HCT116 (cell line): ENCODE results near the gene ZNF331. TPM values are rescaled to one million over a fixed set of nuclear protein-coding genes. Genes with fewer than 3 reads are reported as not detected.

Experiments used
- ATAC-seq: fragments of 200-7000 bp; cut with Tn5 transposase; 2 replicates; pipeline ENCODE4 v1.9.1; 2020; ENCODE audit warnings: mild to moderate bottlenecking, moderate library complexity
- BruUV-seq: library from RNA; stranded (reverse); fragments of 400-500 nt; replicated peaks from 2 replicates; lab custom pipeline; 2021; lab: Mats Ljungman, UMichigan
- CTCF ChIA-PET: fragments of 300-600 bp; sonication (Branson Sonifier 250); formaldehyde crosslinking; loops from one replicate; lab custom pipeline; 2021; ENCODE audit warnings: antibody characterized with exemption; lab: Charles Lee
- POLR2A ChIA-PET: fragments of 300-600, 350-600 bp; sonication (Branson Sonifier 250); formaldehyde crosslinking; loops from one replicate; lab custom pipeline; 2021; ENCODE audit warnings: antibody characterized with exemption; lab: Charles Lee
- RAD21 ChIA-PET, 2 experiments: fragments of 300-600 bp; sonication (Branson Sonifier 250); formaldehyde crosslinking; loops; one replicate each; lab custom pipeline; 2023; ENCODE audit warnings: low total read pairs in 2 of 2; ENCODE audit not compliant: uncharacterized antibody in 2 of 2, unreplicated experiment in 2 of 2, low non-redundant PET in 1 of 2; lab: Charles Lee
- DNase-seq: peaks from one replicate; pipeline ENCODE4 v3.0.0-alpha.2; 2010; ENCODE audit warnings: low read depth, low spot score
- H2AFZ ChIP-seq: fragments of 200-600 bp; shearing (Covaris generic), sonication (generic); 2 replicates; pipeline ENCODE4 v1.6.1; 2017; ENCODE audit warnings: low read depth, mixed run types, mixed read lengths, antibody characterized with exemption, low read length; ENCODE audit not compliant: poor library complexity, severe bottlenecking
- H3K27ac ChIP-seq: 2 replicates; pipeline ENCODE4 v1.5.1; 2012; ENCODE audit warnings: low read depth, low read length
- H3K27me3 ChIP-seq: fragments of 200-600 bp; sonication (generic); 2 replicates; pipeline ENCODE4 v1.6.1; 2016; ENCODE audit warnings: mixed run types, low read length, mixed read lengths; ENCODE audit not compliant: insufficient read depth
- H3K36me3 ChIP-seq, 2 experiments: fragments of 200-500 bp in 1 of 2; fragments of 200-600 bp in 1 of 2; sonication (Bioruptor generic) in 1 of 2; sonication (generic) in 1 of 2; 2 replicates each; pipeline versions ENCODE4 v1.5.1 to v1.6.1; 2014 to 2016; ENCODE audit warnings: low read length in 2 of 2, inconsistent platforms in 1 of 2, mixed read lengths in 1 of 2, mixed run types in 1 of 2; ENCODE audit not compliant: insufficient read depth in 2 of 2, control insufficient read depth in 1 of 2
- H3K4me1 ChIP-seq, 2 experiments: fragments of 200-600 bp in 1 of 2; sonication (generic) in 1 of 2; 2 replicates each; pipeline versions ENCODE4 v1.5.1 to v1.6.1; 2012 to 2017; ENCODE audit warnings: low read length in 2 of 2, inconsistent platforms in 1 of 2, mild to moderate bottlenecking in 1 of 2, mixed read lengths in 1 of 2, mixed run types in 1 of 2, moderate library complexity in 1 of 2; ENCODE audit not compliant: insufficient read depth in 2 of 2, control insufficient read depth in 1 of 2
- H3K4me2 ChIP-seq: fragments of 200-600 bp; sonication (generic); 2 replicates; pipeline ENCODE4 v1.6.1; 2017; ENCODE audit warnings: mixed run types, low read length, mixed read lengths
- H3K4me3 ChIP-seq, 2 experiments: fragments of 200-600 bp in 1 of 2; sonication (generic) in 1 of 2; replicated peaks in 1 of 2; 2 replicates each; pipeline ENCODE4 v1.5.1; 2011 to 2016; ENCODE audit warnings: low read length in 2 of 2, control low read depth in 1 of 2, low read depth in 1 of 2, mild to moderate bottlenecking in 1 of 2, mixed read lengths in 1 of 2, mixed run types in 1 of 2
- H3K79me2 ChIP-seq: fragments of 200-600 bp; sonication (generic); 2 replicates; pipeline ENCODE4 v1.6.1; 2017; ENCODE audit warnings: mild to moderate bottlenecking, mixed run types, low read length, moderate library complexity, mixed read lengths; ENCODE audit not compliant: insufficient read depth
- H3K9ac ChIP-seq: fragments of 200-600 bp; sonication (generic); 2 replicates; pipeline ENCODE4 v1.6.1; 2016; ENCODE audit warnings: low read length, mixed read lengths
- H3K9me2 ChIP-seq: fragments of 200-600 bp; sonication (generic), shearing (Covaris generic); 2 replicates; pipeline ENCODE4 v1.6.1; 2017; ENCODE audit warnings: mixed run types, mild to moderate bottlenecking, moderate library complexity; ENCODE audit not compliant: insufficient read depth
- H3K9me3 ChIP-seq, 2 experiments: fragments of 200-500 bp in 1 of 2; fragments of 200-600 bp in 1 of 2; sonication (Bioruptor generic) in 1 of 2; sonication (generic) in 1 of 2; 2 replicates each; pipeline ENCODE4 v1.6.1; 2014 to 2017; ENCODE audit warnings: low read length in 2 of 2, mixed read lengths in 2 of 2, inconsistent platforms in 1 of 2, low read depth in 1 of 2, mild to moderate bottlenecking in 1 of 2, mixed run types in 1 of 2, moderate library complexity in 1 of 2; ENCODE audit not compliant: control insufficient read depth in 1 of 2, insufficient read depth in 1 of 2
- H4K20me1 ChIP-seq: fragments of 200-600 bp; sonication (generic), shearing (Covaris generic); 2 replicates; pipeline ENCODE4 v1.6.1; 2017; ENCODE audit warnings: mixed run types, mild to moderate bottlenecking, moderate library complexity; ENCODE audit not compliant: insufficient read depth
- CBX3 ChIP-seq: IDR thresholded peaks from 2 replicates; pipeline ENCODE4 v1.6.1; 2012; ENCODE audit warnings: low read depth
- EZH2 ChIP-seq: fragments of 200-600 bp; sonication (generic); IDR thresholded peaks from 2 replicates; pipeline ENCODE4 v1.6.1; 2017; ENCODE audit warnings: antibody characterized with exemption, mixed run types
- JUND ChIP-seq: IDR thresholded peaks from 2 replicates; pipeline ENCODE4 v1.6.1; 2012
- POLR2A ChIP-seq: IDR thresholded peaks from 2 replicates; pipeline ENCODE4 v1.7.0; 2011; ENCODE audit warnings: borderline replicate concordance; ENCODE audit not compliant: insufficient read depth, insufficient read length; ENCODE audit errors: extremely low read depth
- POLR2AphosphoS5 ChIP-seq: IDR thresholded peaks from 2 replicates; pipeline ENCODE4 v1.6.1; 2011; ENCODE audit warnings: mild to moderate bottlenecking, low read depth, low read length, moderate library complexity
- SP1 ChIP-seq: IDR thresholded peaks from 2 replicates; pipeline ENCODE4 v1.6.1; 2012; ENCODE audit warnings: low read depth
- TCF7L2 ChIP-seq: IDR thresholded peaks from 2 replicates; pipeline ENCODE4 v1.7.0; 2011; ENCODE audit warnings: borderline replicate concordance, inconsistent platforms; ENCODE audit not compliant: insufficient read depth, insufficient read length; ENCODE audit errors: extremely low read depth
- intact Hi-C: fragments of 100-400 bp; cut with micrococcal nuclease; formaldehyde crosslinking; loops from 2 replicates; pipeline ENCODE4 v1.10.0; 2022
- total RNA-seq: library from RNA; stranded (reverse); gene quantifications from one replicate; pipeline ENCODE4 v1.2.1, GENCODE V29; 2021; ENCODE audit not compliant: unreplicated experiment
- TF ChIP-seq, protein P1 (sequence below): IDR thresholded peaks from 2 replicates; pipeline ENCODE4 v1.6.1; 2012
- TF ChIP-seq, protein P2 (sequence below): IDR thresholded peaks from 2 replicates; pipeline ENCODE4 v1.6.1; 2011; ENCODE audit warnings: mild to moderate bottlenecking, low read length, moderate library complexity; ENCODE audit not compliant: insufficient replicate concordance; ENCODE audit errors: extremely low read depth
- TF ChIP-seq, protein P3 (sequence below): IDR thresholded peaks from 2 replicates; pipeline ENCODE4 v1.6.1; 2012

The ZNF331 gene
- total RNA-seq, 1 experiment from 2014 or later: 0.59 TPM

DNA sequence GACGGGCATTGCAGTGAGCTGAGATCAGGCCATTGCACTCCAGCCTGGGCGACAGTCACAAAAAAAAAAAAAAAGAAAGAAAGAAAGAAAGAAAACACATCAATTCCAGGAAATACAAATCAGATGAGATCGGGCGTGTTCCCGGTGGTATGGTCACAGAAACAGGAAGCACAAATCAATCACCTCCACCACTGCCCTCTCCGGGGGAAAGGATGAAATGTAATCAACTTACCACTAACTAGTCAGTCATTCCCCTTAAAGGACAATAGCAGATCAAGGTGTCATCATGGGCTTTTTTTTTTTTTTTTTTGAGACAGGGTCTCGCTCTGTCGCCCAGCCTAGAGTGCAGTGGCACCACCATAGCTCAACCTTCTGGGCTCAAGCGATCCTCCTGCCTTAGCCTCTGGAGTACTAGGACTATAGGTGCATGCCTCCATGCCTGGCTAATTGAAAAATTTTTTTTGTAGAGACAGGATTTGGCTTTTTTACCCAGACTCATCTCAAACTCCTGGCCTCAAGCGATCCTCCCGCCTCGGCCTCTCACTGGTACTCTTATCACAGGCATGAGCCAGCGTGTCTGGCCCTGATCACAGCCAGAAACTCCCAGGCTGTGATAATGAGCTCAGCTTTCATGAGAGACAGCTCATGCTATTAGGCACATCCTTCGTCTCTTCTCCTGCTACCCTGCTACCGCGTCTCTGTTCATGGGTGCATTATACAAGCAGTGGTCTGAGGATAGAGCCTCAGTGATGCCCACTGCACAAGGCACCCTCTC lies 87.0 kb downstream of the ZNF331 start:
- Histone ChIP-seq H4K20me1 (no peaks in the 10 kb centered on the region), H2AFZ (no peak overlapping the region), H3K9me3 (peaks cover 0 to 9% of the 10 kb centered on the region in 2 experiments; a peak in 1 of 4 replicates), H3K27me3 (no peaks in the 10 kb centered on the region), H3K36me3 (no peaks in the 10 kb centered on the region), H3K79me2 (no peaks in the 10 kb centered on the region), H3K27ac (no peak overlapping the region), H3K4me1 (no peaks in the 10 kb centered on the region), H3K4me2 (no peak overlapping the region), H3K9ac (no peak overlapping the region)
- no peak for DNase-seq
- ChIA-PET POLR2A (no interaction called here), RAD21 (no interaction called here), CTCF (no interaction called here)
- intact Hi-C loops: no loop called here
- BruUV-seq: no TSS peak
- TF ChIP-seq, protein P1, sequence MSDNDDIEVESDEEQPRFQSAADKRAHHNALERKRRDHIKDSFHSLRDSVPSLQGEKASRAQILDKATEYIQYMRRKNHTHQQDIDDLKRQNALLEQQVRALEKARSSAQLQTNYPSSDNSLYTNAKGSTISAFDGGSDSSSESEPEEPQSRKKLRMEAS: no peak
- TF ChIP-seq, all 23 proteins: peak for 0
- Histone ChIP-seq H3K4me3 (no peak overlapping the region), H3K9me2 (no peaks in the 10 kb centered on the region)
- ATAC-seq: no peak

DNA sequence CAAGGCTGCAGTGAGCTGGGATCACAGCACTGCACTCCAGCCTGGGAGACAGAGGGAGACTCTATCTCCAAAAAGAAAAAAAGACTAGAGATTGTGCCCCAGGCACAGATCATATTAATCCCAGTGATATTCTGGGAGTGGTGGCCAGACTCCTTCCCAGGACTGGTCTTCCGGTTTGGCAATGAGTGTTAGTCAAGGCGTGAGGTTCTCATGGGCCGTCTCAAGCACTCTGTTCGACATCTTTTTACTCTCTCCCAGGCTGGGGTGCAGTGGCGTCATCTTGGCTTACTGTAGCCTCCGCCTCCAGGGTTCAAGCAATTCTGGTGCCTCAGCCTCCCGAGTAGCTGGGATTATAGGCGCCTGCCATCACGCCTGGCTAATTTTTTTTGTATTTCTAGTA lies 88.5 kb downstream of the ZNF331 start:
- H3K9me3 ChIP-seq: peaks cover 0 to 13% of the 10 kb centered on the region in 2 experiments; a peak in 1 of 4 replicates
- CTCF ChIA-PET: no interaction called here
- no TSS peak for BruUV-seq

More for the DNA sequence above, 88.5 kb downstream of the ZNF331 start:
- intact Hi-C loops: no loop called here
- no peaks in the 10 kb centered on the region for H3K27me3 ChIP-seq
- H3K36me3 ChIP-seq: no peaks in the 10 kb centered on the region
- H3K79me2 ChIP-seq: no peaks in the 10 kb centered on the region
- no peak overlapping the region for H3K9ac ChIP-seq
- ATAC-seq (no peak), DNase-seq (no peak)
- H3K9me2 ChIP-seq: no peaks in the 10 kb centered on the region
- no peak overlapping the region for H3K27ac ChIP-seq
- H3K4me3 ChIP-seq: no peak overlapping the region
- no peaks in the 10 kb centered on the region for H4K20me1 ChIP-seq
- ChIA-PET RAD21 (no interaction called here), POLR2A (no interaction called here)
- no peak overlapping the region for H3K4me2 ChIP-seq
- no peaks in the 10 kb centered on the region for H3K4me1 ChIP-seq
- TF ChIP-seq CBX3 (no peak), EZH2 (no peak), POLR2AphosphoS5 (no peak), POLR2A (no peak), JUND (no peak), SP1 (no peak), TCF7L2 (no peak)
- TF ChIP-seq, protein P2, sequence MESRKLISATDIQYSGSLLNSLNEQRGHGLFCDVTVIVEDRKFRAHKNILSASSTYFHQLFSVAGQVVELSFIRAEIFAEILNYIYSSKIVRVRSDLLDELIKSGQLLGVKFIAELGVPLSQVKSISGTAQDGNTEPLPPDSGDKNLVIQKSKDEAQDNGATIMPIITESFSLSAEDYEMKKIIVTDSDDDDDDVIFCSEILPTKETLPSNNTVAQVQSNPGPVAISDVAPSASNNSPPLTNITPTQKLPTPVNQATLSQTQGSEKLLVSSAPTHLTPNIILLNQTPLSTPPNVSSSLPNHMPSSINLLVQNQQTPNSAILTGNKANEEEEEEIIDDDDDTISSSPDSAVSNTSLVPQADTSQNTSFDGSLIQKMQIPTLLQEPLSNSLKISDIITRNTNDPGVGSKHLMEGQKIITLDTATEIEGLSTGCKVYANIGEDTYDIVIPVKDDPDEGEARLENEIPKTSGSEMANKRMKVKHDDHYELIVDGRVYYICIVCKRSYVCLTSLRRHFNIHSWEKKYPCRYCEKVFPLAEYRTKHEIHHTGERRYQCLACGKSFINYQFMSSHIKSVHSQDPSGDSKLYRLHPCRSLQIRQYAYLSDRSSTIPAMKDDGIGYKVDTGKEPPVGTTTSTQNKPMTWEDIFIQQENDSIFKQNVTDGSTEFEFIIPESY: no peak
- TF ChIP-seq, protein P3, sequence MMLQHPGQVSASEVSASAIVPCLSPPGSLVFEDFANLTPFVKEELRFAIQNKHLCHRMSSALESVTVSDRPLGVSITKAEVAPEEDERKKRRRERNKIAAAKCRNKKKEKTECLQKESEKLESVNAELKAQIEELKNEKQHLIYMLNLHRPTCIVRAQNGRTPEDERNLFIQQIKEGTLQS: no peak
- no peak overlapping the region for H2AFZ ChIP-seq
